HEK293T (cell line): Measurements from ENCODE around the gene MSH3.

Source experiments
- CTCF ChIA-PET: fragments of 350-600 bp; formaldehyde crosslinking; extraction: SDS; loops from one replicate; lab custom pipeline; 2021; ENCODE audit warnings: antibody characterized with exemption, inconsistent platforms; lab: Yijun Ruan, JAX
- POLR2A ChIA-PET: fragments of 350-600 bp; formaldehyde crosslinking; extraction: SDS; loops from one replicate; lab custom pipeline; 2020; ENCODE audit warnings: antibody characterized with exemption, inconsistent platforms; lab: Yijun Ruan, JAX
- DNase-seq: peaks from one replicate; pipeline ENCODE4 v3.0.0; 2012; ENCODE audit warnings: mixed read lengths; ENCODE audit errors: extremely low spot score
- ARNT ChIP-seq: fragments of 450-650 bp; IDR thresholded peaks from 2 replicates; pipeline ENCODE4 v1.6.1; 2017; ENCODE audit warnings: mild to moderate bottlenecking
- BHLHE40 ChIP-seq: fragments of 450-650 bp; IDR thresholded peaks from 2 replicates; pipeline ENCODE4 v1.6.1; 2016; ENCODE audit warnings: mild to moderate bottlenecking, moderate library complexity, borderline replicate concordance
- CTBP1 ChIP-seq: fragments of 450-650 bp; IDR thresholded peaks from 2 replicates; pipeline ENCODE4 v1.6.1; 2016; ENCODE audit warnings: borderline replicate concordance
- ELF4 ChIP-seq: fragments of 450-650 bp; IDR thresholded peaks from 2 replicates; pipeline ENCODE4 v1.6.1; 2017; ENCODE audit warnings: antibody characterized with exemption
- FOXA1 ChIP-seq: fragments of 450-650 bp; IDR thresholded peaks from 2 replicates; pipeline ENCODE4 v1.6.1; 2016; ENCODE audit warnings: mild to moderate bottlenecking
- FOXK2 ChIP-seq: fragments of 450-650 bp; IDR thresholded peaks from 2 replicates; pipeline ENCODE4 v1.6.1; 2016; ENCODE audit warnings: mild to moderate bottlenecking
- FOXM1 ChIP-seq: fragments of 450-650 bp; IDR thresholded peaks from 2 replicates; pipeline ENCODE4 v1.6.1; 2017; ENCODE audit warnings: mild to moderate bottlenecking, borderline replicate concordance
- HDGF ChIP-seq: fragments of 450-650 bp; IDR thresholded peaks from 2 replicates; pipeline ENCODE4 v1.6.1; 2017; ENCODE audit warnings: antibody characterized with exemption, borderline replicate concordance
- L3MBTL2 ChIP-seq: fragments of 450-650 bp; conservative IDR thresholded peaks from 2 replicates; pipeline ENCODE4 v1.6.1; 2016; ENCODE audit warnings: mild to moderate bottlenecking
- LEF1 ChIP-seq: fragments of 450-650 bp; IDR thresholded peaks from 2 replicates; pipeline ENCODE4 v1.6.1; 2017; ENCODE audit warnings: mild to moderate bottlenecking, borderline replicate concordance
- NFRKB ChIP-seq: fragments of 450-650 bp; IDR thresholded peaks from 2 replicates; pipeline ENCODE4 v1.6.1; 2016; ENCODE audit warnings: mild to moderate bottlenecking, moderate library complexity
- SP1 ChIP-seq: fragments of 450-650 bp; IDR thresholded peaks from 2 replicates; pipeline ENCODE4 v1.6.1; 2017
- SUZ12 ChIP-seq: fragments of 450-650 bp; IDR thresholded peaks from 2 replicates; pipeline ENCODE4 v1.6.1; 2016; ENCODE audit warnings: mild to moderate bottlenecking
- TARDBP ChIP-seq: fragments of 450-650 bp; IDR thresholded peaks from 2 replicates; pipeline ENCODE4 v1.6.1; 2016
- ZNF384 ChIP-seq: fragments of 450-650 bp; IDR thresholded peaks from 2 replicates; pipeline ENCODE4 v1.6.1; 2016
- TF ChIP-seq, protein P1 (sequence below): fragments of 450-650 bp; IDR thresholded peaks from 2 replicates; pipeline ENCODE4 v1.6.1; 2016

The MSH3 gene

DNA sequence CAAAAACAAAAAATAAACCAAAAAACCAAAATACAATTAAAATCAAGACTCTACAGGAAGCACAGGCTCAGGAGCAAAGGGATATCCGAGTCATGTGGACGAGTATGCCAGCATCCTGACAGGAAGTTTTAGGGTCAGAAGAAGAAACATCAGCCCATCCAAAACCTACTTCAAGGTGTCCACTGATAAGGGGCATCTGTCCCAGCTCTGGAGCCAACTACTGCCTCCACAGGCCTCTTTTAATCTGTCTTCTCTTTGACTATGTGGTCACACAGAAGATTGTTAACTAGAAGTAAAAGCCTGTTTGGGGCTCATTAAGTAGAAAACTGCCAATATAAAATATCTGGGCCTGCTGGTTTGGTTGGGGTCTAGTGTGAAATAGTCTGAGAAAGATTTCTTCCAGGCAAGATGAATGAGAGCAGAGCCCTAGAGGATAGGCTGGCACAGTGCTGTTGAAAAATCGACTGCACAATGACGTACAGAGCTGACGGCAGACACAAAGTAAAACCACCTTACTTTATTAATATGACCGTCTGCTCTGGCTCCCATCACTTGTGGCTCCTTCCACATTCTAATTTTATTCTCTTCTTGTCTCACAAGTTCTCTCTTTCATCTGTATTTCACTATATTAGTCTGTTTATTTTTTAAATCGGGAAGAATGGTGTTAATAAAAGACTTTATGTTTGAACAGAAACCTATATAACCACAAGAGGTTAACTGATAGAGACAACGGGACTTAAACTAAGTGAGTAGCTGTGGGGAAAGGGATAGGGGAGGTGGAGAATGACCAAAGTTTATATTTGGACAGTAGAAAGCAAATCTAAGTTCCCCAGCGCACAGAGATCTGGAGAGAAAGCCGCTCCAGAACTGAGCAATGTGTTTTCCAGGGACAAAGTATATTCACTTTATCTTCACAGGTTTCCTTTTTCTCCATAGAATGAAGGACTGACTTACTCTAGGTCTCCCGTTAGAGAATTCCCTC, 22.9 kb upstream of the MSH3 start:
- ChIA-PET CTCF (no interaction called here), POLR2A (no interaction called here)
- no peak for TF ChIP-seq HDGF
- TF ChIP-seq CTBP1 = no peak
- TF ChIP-seq L3MBTL2 = no peak
- TF ChIP-seq ZNF384 = no peak
- TF ChIP-seq, protein P1, sequence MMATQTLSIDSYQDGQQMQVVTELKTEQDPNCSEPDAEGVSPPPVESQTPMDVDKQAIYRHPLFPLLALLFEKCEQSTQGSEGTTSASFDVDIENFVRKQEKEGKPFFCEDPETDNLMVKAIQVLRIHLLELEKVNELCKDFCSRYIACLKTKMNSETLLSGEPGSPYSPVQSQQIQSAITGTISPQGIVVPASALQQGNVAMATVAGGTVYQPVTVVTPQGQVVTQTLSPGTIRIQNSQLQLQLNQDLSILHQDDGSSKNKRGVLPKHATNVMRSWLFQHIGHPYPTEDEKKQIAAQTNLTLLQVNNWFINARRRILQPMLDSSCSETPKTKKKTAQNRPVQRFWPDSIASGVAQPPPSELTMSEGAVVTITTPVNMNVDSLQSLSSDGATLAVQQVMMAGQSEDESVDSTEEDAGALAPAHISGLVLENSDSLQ = no peak
- TF ChIP-seq LEF1 = no peak
- no peak for TF ChIP-seq FOXA1
- TF ChIP-seq FOXK2 = no peak
- TF ChIP-seq NFRKB = no peak
- no peak for TF ChIP-seq SP1
- TF ChIP-seq TARDBP = no peak
- no peak for TF ChIP-seq SUZ12
- no peak for TF ChIP-seq ARNT
- TF ChIP-seq ELF4 = no peak
- no peak for TF ChIP-seq FOXM1
- no peak for TF ChIP-seq BHLHE40
- DNase-seq = no peak

DNA sequence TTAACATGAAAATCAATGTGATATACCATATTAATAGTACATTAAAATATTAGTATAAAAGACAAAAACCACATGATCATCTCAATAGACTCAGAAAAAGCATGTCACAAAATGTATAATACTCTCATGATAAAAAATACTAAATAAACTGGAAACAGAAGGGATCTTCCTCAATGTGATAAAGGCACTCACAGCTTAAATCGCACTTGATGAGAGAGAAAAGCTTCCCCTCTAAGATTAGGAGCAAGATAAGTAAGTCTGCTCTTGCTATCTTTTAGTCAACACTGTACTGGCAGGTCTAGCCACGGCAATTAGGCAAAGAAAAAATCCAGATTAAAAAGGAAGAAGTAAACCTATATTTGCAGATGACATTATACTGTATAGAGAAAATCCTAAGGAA, 21.8 kb upstream of the MSH3 start:
- TF ChIP-seq HDGF (no peak), CTBP1 (no peak), FOXA1 (no peak)
- CTCF ChIA-PET = no interaction called here
- POLR2A ChIA-PET = no interaction called here
- no peak for DNase-seq

DNA sequence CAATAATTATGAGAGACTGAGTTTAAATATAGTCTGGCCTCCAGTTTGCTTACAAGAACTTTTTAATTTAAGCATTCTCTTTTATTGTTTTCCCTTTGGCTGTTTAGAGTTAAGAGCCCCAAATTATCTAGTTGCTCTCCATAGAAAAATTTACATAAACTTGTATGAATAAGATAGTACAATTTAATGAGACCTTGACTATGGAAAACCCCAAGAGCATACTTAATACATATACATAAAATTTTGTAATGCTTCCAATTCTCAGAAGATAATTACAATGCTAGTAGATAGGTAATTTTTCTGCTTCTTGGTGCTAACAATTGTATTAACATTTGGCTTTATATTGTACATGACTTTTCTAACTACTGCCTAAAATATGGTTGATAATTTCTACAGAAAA, 20.3 kb upstream of the MSH3 start:
- ChIA-PET POLR2A (no interaction called here), CTCF (no interaction called here)
- TF ChIP-seq BHLHE40 (no peak), SP1 (no peak), SUZ12 (no peak), LEF1 (no peak), CTBP1 (no peak), ELF4 (no peak), FOXA1 (no peak), ARNT (no peak), NFRKB (no peak), HDGF (no peak), L3MBTL2 (no peak), TARDBP (no peak)
- DNase-seq = no peak

DNA sequence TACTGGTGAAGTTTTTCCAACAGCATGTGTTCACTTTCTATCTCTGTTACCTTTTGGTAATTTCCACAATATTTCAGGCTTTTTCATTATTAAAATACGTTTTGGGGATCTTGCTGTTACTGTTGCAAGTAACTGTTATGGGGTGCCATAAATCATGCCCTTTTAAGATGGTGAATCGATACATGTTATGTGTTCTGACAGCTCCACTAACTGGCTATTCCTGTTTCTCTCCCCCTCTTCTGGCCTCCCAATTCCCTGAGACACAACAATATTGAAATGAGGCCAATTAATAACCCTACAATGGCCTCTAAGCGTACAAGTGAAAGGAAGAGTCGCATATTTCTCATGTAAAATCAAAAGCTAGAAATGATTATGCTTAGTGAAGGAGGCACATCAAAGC, 13.1 kb upstream of the MSH3 start:
- TF ChIP-seq, protein P1 = no peak
- TF ChIP-seq BHLHE40 (no peak), ZNF384 (no peak), SP1 (no peak), ARNT (no peak), HDGF (no peak), L3MBTL2 (no peak), LEF1 (no peak), CTBP1 (no peak), FOXA1 (no peak), NFRKB (no peak), FOXK2 (no peak), ELF4 (no peak), FOXM1 (no peak)
- POLR2A ChIA-PET = no interaction called here
- CTCF ChIA-PET = no interaction called here
- DNase-seq = no peak

DNA sequence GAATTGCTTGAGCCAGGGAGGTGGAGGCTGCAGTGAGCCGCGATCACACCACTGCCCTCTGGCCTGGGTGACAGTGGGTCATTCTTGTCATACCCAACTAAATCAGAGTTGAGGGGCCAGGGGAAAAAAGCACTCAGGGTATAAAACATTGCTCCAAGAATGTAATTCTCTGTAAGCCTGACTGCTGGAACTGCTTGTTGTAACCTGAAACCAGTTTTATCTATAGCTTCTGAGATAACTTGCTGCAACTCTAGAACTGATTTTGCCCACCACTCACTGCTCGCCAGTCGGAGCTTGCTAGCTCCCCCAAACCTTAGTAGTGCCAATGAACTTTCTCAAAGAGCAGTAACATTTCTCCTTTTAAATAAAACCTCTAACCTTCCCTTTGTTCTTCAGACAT, 9.6 kb upstream of the MSH3 start:
- no peak for DNase-seq
- ChIA-PET POLR2A (interaction anchor here (1.2 kb wide), 1 partner anchor 9 kb away, joined by 4 read pairs; no protein-coding TSS in a partner anchor), CTCF (no interaction called here)
- no peak for TF ChIP-seq BHLHE40
- TF ChIP-seq TARDBP = no peak
- TF ChIP-seq FOXA1 = no peak
- TF ChIP-seq ZNF384 = no peak
- no peak for TF ChIP-seq LEF1
- no peak for TF ChIP-seq CTBP1
- TF ChIP-seq, protein P1 = no peak
- no peak for TF ChIP-seq FOXM1
- TF ChIP-seq ARNT = no peak
- no peak for TF ChIP-seq SUZ12
- TF ChIP-seq ELF4 = no peak
- TF ChIP-seq SP1 = no peak
- TF ChIP-seq NFRKB = no peak
- no peak for TF ChIP-seq FOXK2
- TF ChIP-seq L3MBTL2 = no peak
- TF ChIP-seq HDGF = no peak

DNA sequence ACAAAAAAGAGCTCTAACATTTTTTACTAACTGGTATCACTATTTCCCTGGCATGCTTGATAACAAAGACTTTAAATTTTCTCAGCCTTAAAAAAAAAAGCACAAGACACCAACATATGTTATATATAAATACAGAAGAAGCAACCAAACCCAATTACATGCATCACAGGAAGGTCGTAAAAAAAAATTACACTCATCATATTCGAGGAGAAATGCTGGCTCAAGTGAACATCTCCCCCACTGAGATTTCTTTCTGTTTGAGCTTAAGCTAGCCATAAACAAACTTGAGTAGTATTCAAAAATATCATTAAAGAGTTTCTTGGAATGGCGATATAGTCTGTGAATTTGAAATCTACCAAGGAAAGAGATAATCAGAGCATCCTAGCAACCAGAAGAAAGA, 7.5 kb upstream of the MSH3 start:
- ChIA-PET POLR2A (no interaction called here), CTCF (interaction anchor here (0.6 to 1.3 kb wide), 3 partner anchors 25 to 167 kb away, joined by 4 read pairs; no protein-coding TSS in a partner anchor)
- DNase-seq = no peak
- TF ChIP-seq FOXA1 (no peak), SUZ12 (no peak), BHLHE40 (no peak), FOXM1 (no peak), L3MBTL2 (no peak), FOXK2 (no peak), LEF1 (no peak), HDGF (no peak), ELF4 (no peak), ZNF384 (no peak), TARDBP (no peak), SP1 (no peak), NFRKB (no peak)
- TF ChIP-seq, protein P1 = no peak
